HepG2 (cell line): ENCODE measurements around the gene WDCP. TPM values are rescaled to one million over a fixed set of nuclear protein-coding genes. Genes with fewer than 3 reads are reported as not detected.

Experiments
- BHLHE40 ChIP-seq: IDR thresholded peaks from 2 replicates; pipeline ENCODE4 v1.6.1; 2011; ENCODE audit warnings: low read length, improper control_type of control experiment
- BORCS8-MEF2B ChIP-seq: sonication (generic); formaldehyde crosslinking; IDR thresholded peaks from 2 replicates; pipeline ENCODE4 v1.8.0; 2022; ENCODE audit warnings: mild to moderate bottlenecking, missing genetic modification reagents
- CEBPB ChIP-seq: IDR thresholded peaks from 2 replicates; pipeline ENCODE4 v1.6.1; 2011; ENCODE audit warnings: low read depth, low read length, improper control_type of control experiment, borderline replicate concordance
- E2F1 ChIP-seq: sonication (generic); formaldehyde crosslinking; IDR thresholded peaks from 2 replicates; pipeline ENCODE4 v1.5.0; 2020; ENCODE audit warnings: missing genetic modification reagents
- FOXA3 ChIP-seq: IDR thresholded peaks from 2 replicates; pipeline ENCODE4 v1.6.1; 2016; ENCODE audit warnings: missing genetic modification reagents, missing compliant biosample characterization
- FOXK1 ChIP-seq: sonication (generic); formaldehyde crosslinking; IDR thresholded peaks from 2 replicates; pipeline ENCODE4 v1.4.0; 2020; ENCODE audit warnings: low read depth, missing genetic modification reagents, borderline replicate concordance
- FOXO1 ChIP-seq: sonication (generic); formaldehyde crosslinking; IDR thresholded peaks from 2 replicates; pipeline ENCODE4 v1.4.0; 2020; ENCODE audit warnings: missing genetic modification reagents
- FOXP4 ChIP-seq: sonication (generic); formaldehyde crosslinking; IDR thresholded peaks from 2 replicates; pipeline ENCODE4 v1.4.0; 2020; ENCODE audit warnings: missing genetic modification reagents
- GATAD2A ChIP-seq: IDR thresholded peaks from 2 replicates; pipeline ENCODE4 v1.6.1; 2016
- HDAC1 ChIP-seq: sonication (generic); formaldehyde crosslinking; IDR thresholded peaks from 2 replicates; pipeline ENCODE4 v1.5.1; 2020; ENCODE audit warnings: mild to moderate bottlenecking, missing genetic modification reagents
- HMG20A ChIP-seq: IDR thresholded peaks from 2 replicates; pipeline ENCODE4 v1.6.1; 2016; ENCODE audit warnings: borderline replicate concordance
- NFE2L2 ChIP-seq: fragments of 150-350 bp; IDR thresholded peaks from 2 replicates; pipeline ENCODE4 v1.6.1; 2014; ENCODE audit warnings: low read length
- NR2F1 ChIP-seq, 2 experiments: fragments of 450-650 bp in 1 of 2; formaldehyde crosslinking in 1 of 2; IDR thresholded peaks; 2 replicates each; pipeline versions ENCODE4 v1.5.0 to v1.6.1; 2016 to 2020; ENCODE audit warnings: mild to moderate bottlenecking in 1 of 2, missing compliant biosample characterization in 1 of 2, missing genetic modification reagents in 1 of 2, moderate library complexity in 1 of 2
- RARA ChIP-seq: IDR thresholded peaks from 2 replicates; pipeline ENCODE4 v1.6.1; 2016; ENCODE audit warnings: missing genetic modification reagents, missing compliant biosample characterization
- RARG ChIP-seq: sonication (generic); formaldehyde crosslinking; IDR thresholded peaks from 2 replicates; pipeline ENCODE4 v1.4.0; 2020; ENCODE audit warnings: low read depth, mild to moderate bottlenecking, missing genetic modification reagents
- RNF2 ChIP-seq: fragments of 450-650 bp; conservative IDR thresholded peaks from 2 replicates; pipeline ENCODE4 v1.6.1; 2016; ENCODE audit warnings: low read depth
- RXRB ChIP-seq: IDR thresholded peaks from 2 replicates; pipeline ENCODE4 v1.6.1; 2016; ENCODE audit warnings: borderline replicate concordance, missing genetic modification reagents, missing compliant biosample characterization
- SAP130 ChIP-seq: IDR thresholded peaks from 2 replicates; pipeline ENCODE4 v1.6.1; 2016; ENCODE audit warnings: low read depth
- SIN3A ChIP-seq: IDR thresholded peaks from 2 replicates; pipeline ENCODE4 v1.6.1; 2011; ENCODE audit warnings: low read depth, mild to moderate bottlenecking, control low read depth, low read length, borderline replicate concordance
- SOX13 ChIP-seq, 3 experiments: fragments of 450-650 bp in 1 of 3; sonication (generic) in 1 of 3; formaldehyde crosslinking in 1 of 3; IDR thresholded peaks in 2 of 3; conservative IDR thresholded peaks in 1 of 3; 2 replicates each; pipeline versions ENCODE4 v1.5.0 to v1.6.1; 2016 to 2020; ENCODE audit warnings: antibody characterized with exemption in 1 of 3, mild to moderate bottlenecking in 1 of 3, missing compliant biosample characterization in 1 of 3, missing genetic modification reagents in 1 of 3, moderate library complexity in 1 of 3
- SOX5 ChIP-seq: IDR thresholded peaks from 2 replicates; pipeline ENCODE4 v1.6.1; 2016; ENCODE audit warnings: borderline replicate concordance
- SOX6 ChIP-seq, 2 experiments: fragments of 450-650 bp in 1 of 2; sonication (generic) in 1 of 2; formaldehyde crosslinking in 1 of 2; IDR thresholded peaks; 2 replicates each; pipeline versions ENCODE4 v1.4.0 to v1.6.1; 2017 to 2020; ENCODE audit warnings: antibody characterized with exemption in 1 of 2, mild to moderate bottlenecking in 1 of 2, missing genetic modification reagents in 1 of 2
- TBX3 ChIP-seq: fragments of 450-650 bp; IDR thresholded peaks from 2 replicates; pipeline ENCODE4 v1.6.1; 2017; ENCODE audit warnings: antibody characterized with exemption, mild to moderate bottlenecking, inconsistent platforms, borderline replicate concordance
- THAP8 ChIP-seq: sonication (generic); formaldehyde crosslinking; IDR thresholded peaks from 2 replicates; pipeline ENCODE4 v1.5.1; 2020; ENCODE audit warnings: missing genetic modification reagents, mild to moderate bottlenecking, borderline replicate concordance
- ZBTB3 ChIP-seq: sonication (generic); formaldehyde crosslinking; IDR thresholded peaks from 2 replicates; pipeline ENCODE4 v1.4.0; 2020; ENCODE audit warnings: low read depth, mild to moderate bottlenecking, moderate library complexity, missing genetic modification reagents, borderline replicate concordance
- ZFP82 ChIP-seq: sonication (generic); formaldehyde crosslinking; IDR thresholded peaks from 2 replicates; pipeline ENCODE4 v1.5.1; 2020; ENCODE audit warnings: mild to moderate bottlenecking, missing genetic modification reagents, borderline replicate concordance
- ZNF160 ChIP-seq: sonication (generic); formaldehyde crosslinking; IDR thresholded peaks from 2 replicates; pipeline ENCODE4 v1.8.0; 2022; ENCODE audit warnings: mild to moderate bottlenecking, inconsistent platforms, missing genetic modification reagents
- ZNF547 ChIP-seq: sonication (generic); formaldehyde crosslinking; IDR thresholded peaks from 2 replicates; pipeline ENCODE4 v1.5.1; 2020; ENCODE audit warnings: mild to moderate bottlenecking, missing genetic modification reagents
- polyA plus RNA-seq, 8 experiments: library from polyadenylated mRNA; depleted of rRNA in 3 of 8; stranded (reverse) in 7 of 8; unstranded in 1 of 8; fragments of >200 nt; fragmentation: Illumina TruSeq in 4 of 8; extraction: Trizol in 4 of 8; gene quantifications; 2 replicates each; pipeline versions ENCODE4 v1.2.1 to v1.2.3, GENCODE V29; 2011 to 2016; ENCODE audit warnings: low read depth in 4 of 8, missing spikeins in 1 of 8, mixed read lengths in 1 of 8; ENCODE audit not compliant: insufficient read depth in 1 of 8
- total RNA-seq, 5 experiments: library from RNA; depleted of rRNA; stranded (reverse); fragments of >200 nt; fragmentation: Illumina TruSeq; extraction: Trizol; gene quantifications; 2 replicates each; pipeline ENCODE4 v1.2.3, GENCODE V29; 2016; ENCODE audit warnings: low read depth in 1 of 5

The WDCP gene
- total and polyA plus RNA-seq, 2 of the 13 experiments (the other 11 are each of a cell fraction or from before 2014, with no cell fraction given): 17.4 to 22.6 TPM

- no peak for TF ChIP-seq RARG (CRISPR knock-in tag)
- TF ChIP-seq SAP130 (CRISPR knock-in tag): peak; percentile 35; the same call in 1 of the 2 replicates
- TF ChIP-seq SOX6 (IDR thresholded peaks at IDR 0.05): no peak
- peak; percentile 85 for TF ChIP-seq SOX6 (CRISPR knock-in tag; IDR thresholded peaks at IDR 0.05)
- no peak for TF ChIP-seq ZNF160 (CRISPR knock-in tag)
- TF ChIP-seq TBX3: peak; percentile 56; the same call in 1 of the 2 replicates
- peak; percentile 60; the same call in 1 of the 2 replicates for TF ChIP-seq FOXA3 (CRISPR knock-in tag)
- no peak for TF ChIP-seq ZNF547
- TF ChIP-seq BHLHE40: peak; percentile 12; the same call in 1 of the 2 replicates
- peak; percentile 49; the same call in 1 of the 2 replicates for TF ChIP-seq SOX5 (CRISPR knock-in tag)
- no peak for TF ChIP-seq RNF2
- TF ChIP-seq HMG20A (CRISPR knock-in tag): peak; percentile 50; the same call in 1 of the 2 replicates
- no peak for TF ChIP-seq SIN3A
- peak; percentile 23; the same call in 1 of the 2 replicates for TF ChIP-seq FOXO1 (CRISPR knock-in tag)
- peak; percentile 73 for TF ChIP-seq RARA (CRISPR knock-in tag)
- 0 out of 2 replicates have a peak, but pooled peaks have one; percentile 15 for TF ChIP-seq HDAC1 (CRISPR knock-in tag)
- no peak for TF ChIP-seq THAP8 (CRISPR knock-in tag)
- TF ChIP-seq SOX13 (IDR thresholded peaks at IDR 0.05): no peak
- TF ChIP-seq SOX13 (CRISPR knock-in tag; conservative IDR thresholded peaks at IDR 0.05 in 1 of 2, IDR thresholded peaks at IDR 0.05 in 1 of 2): peak in 1 of 2 experiments; percentile 51; a peak in 1 of 4 replicates
- TF ChIP-seq FOXP4 (CRISPR knock-in tag): peak; percentile 88
- TF ChIP-seq E2F1: no peak
- peak; percentile 68; the same call in 1 of the 2 replicates for TF ChIP-seq FOXK1 (CRISPR knock-in tag)
- peak; percentile 54 to 56; a peak in 3 of 4 replicates for TF ChIP-seq NR2F1 (CRISPR knock-in tag; IDR thresholded peaks at IDR 0.05)
- TF ChIP-seq CEBPB: peak; percentile 18; the same call in 1 of the 2 replicates
- peak; percentile 13; the same call in 1 of the 2 replicates for TF ChIP-seq ZFP82
- TF ChIP-seq GATAD2A: peak; percentile 70; the same call in 1 of the 2 replicates
- TF ChIP-seq BORCS8-MEF2B: no peak
- no peak for TF ChIP-seq ZBTB3 (CRISPR knock-in tag)
- TF ChIP-seq RXRB (CRISPR knock-in tag): 0 out of 2 replicates have a peak, but pooled peaks have one; percentile 23
- 0 out of 2 replicates have a peak, but pooled peaks have one; percentile 27 for TF ChIP-seq NFE2L2
Observed at GRCh38 chr2:24052951-24053350, 5.8 kb upstream of the WDCP start (continued).
